HL-60 (cell line): ENCODE measurements around the gene ZDBF2.

Source experiments
- POLR2AphosphoS5 ChIP-seq: IDR thresholded peaks from 2 replicates; pipeline ENCODE4 v1.6.1; 2012; ENCODE audit warnings: low read depth
- SPI1 ChIP-seq: IDR thresholded peaks from 2 replicates; pipeline ENCODE4 v1.6.1; 2012; ENCODE audit warnings: low read depth, mild to moderate bottlenecking, borderline replicate concordance
- TF ChIP-seq, protein P1 (sequence below): IDR thresholded peaks from one replicate; pipeline ENCODE4 v1.5.1; 2011; ENCODE audit warnings: low read length, control low read depth, inconsistent platforms; ENCODE audit not compliant: insufficient read depth

- TF ChIP-seq SPI1 (no peak), POLR2AphosphoS5 (no peak)
- TF ChIP-seq, protein P1, sequence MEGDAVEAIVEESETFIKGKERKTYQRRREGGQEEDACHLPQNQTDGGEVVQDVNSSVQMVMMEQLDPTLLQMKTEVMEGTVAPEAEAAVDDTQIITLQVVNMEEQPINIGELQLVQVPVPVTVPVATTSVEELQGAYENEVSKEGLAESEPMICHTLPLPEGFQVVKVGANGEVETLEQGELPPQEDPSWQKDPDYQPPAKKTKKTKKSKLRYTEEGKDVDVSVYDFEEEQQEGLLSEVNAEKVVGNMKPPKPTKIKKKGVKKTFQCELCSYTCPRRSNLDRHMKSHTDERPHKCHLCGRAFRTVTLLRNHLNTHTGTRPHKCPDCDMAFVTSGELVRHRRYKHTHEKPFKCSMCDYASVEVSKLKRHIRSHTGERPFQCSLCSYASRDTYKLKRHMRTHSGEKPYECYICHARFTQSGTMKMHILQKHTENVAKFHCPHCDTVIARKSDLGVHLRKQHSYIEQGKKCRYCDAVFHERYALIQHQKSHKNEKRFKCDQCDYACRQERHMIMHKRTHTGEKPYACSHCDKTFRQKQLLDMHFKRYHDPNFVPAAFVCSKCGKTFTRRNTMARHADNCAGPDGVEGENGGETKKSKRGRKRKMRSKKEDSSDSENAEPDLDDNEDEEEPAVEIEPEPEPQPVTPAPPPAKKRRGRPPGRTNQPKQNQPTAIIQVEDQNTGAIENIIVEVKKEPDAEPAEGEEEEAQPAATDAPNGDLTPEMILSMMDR = no peak
Observed at GRCh38 chr2:206257350-206257749, 17.1 kb upstream of the ZDBF2 start.
